SJCRH30 (cell line): ENCODE measurements around the gene DCBLD1. TPM values are rescaled to one million over a fixed set of nuclear protein-coding genes. Genes with fewer than 3 reads are reported as not detected.

Experiments
- total RNA-seq: library from RNA; depleted of rRNA; stranded (reverse); fragments of >200 nt; shearing (Covaris generic); gene quantifications from 2 replicates; pipeline ENCODE4 v1.2.3, GENCODE V29; 2014; rRNA removed

DCBLD1 gene
- total RNA-seq, 1 experiment from 2014 or later = 6.8 TPM

Other genes with a start within 250 kb of the DCBLD1 start
- 5.7 and 7.0 TPM in 2 replicates for gene VGLL2, start 217.1 kb upstream of the DCBLD1 start, total RNA-seq
- gene ROS1, start 56.7 kb upstream of the DCBLD1 start, total RNA-seq = 0.05 and 0.10 TPM in 2 replicates
- gene GOPC, start 119.8 kb downstream of the DCBLD1 start, total RNA-seq = 45.8 and 49.5 TPM in 2 replicates
- 21.3 and 22.5 TPM in 2 replicates for gene NUS1, start 192.8 kb downstream of the DCBLD1 start, total RNA-seq